ENCODE results near the gene TRIP10.

Gene TRIP10

DNA sequence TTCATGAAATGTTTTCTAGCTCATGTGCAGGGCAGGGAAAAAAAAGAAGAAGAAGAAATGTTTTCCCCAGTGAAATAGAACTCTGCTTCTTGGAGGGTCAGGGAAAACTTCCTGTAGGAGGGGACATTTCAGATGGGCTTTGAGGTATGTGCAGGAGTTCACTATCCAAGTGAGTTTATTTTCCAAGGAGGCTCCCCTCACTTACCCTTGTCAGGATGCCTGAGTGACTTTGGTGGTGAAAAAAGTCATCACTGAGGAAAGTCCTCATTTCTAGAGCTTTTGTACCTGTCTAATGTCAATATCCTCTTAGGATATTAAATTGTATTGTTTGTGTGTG is 18.4 kb upstream of the TRIP10 start:
- no peak overlapping the region for H3K4me3 ChIP-seq (ENCODE audit: low read depth, low read length)
- TF ChIP-seq, protein P1, sequence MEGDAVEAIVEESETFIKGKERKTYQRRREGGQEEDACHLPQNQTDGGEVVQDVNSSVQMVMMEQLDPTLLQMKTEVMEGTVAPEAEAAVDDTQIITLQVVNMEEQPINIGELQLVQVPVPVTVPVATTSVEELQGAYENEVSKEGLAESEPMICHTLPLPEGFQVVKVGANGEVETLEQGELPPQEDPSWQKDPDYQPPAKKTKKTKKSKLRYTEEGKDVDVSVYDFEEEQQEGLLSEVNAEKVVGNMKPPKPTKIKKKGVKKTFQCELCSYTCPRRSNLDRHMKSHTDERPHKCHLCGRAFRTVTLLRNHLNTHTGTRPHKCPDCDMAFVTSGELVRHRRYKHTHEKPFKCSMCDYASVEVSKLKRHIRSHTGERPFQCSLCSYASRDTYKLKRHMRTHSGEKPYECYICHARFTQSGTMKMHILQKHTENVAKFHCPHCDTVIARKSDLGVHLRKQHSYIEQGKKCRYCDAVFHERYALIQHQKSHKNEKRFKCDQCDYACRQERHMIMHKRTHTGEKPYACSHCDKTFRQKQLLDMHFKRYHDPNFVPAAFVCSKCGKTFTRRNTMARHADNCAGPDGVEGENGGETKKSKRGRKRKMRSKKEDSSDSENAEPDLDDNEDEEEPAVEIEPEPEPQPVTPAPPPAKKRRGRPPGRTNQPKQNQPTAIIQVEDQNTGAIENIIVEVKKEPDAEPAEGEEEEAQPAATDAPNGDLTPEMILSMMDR (IDR thresholded peaks at IDR 0.05; ENCODE audit: low read depth, low read length): no peak

DNA sequence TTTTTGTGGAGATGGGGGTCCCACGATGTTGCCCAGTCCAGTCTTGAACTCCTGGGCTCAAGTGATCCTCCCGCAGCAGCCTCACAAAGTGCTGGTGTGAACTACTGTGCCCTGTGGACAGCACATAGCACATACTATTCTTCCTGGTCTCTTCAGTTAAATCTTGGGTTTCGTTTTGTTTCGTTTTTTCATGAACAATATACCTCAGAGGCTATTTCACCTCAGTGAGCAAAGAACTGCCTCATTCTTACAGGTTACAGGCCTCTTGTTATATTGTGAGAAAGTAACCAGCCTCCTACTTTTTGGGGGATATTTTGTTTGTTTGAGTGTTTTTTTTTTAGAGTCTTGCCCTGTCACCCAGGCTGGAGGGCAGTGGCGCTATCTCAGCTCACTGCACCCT is 17.7 kb upstream of the TRIP10 start:
- H3K4me3 ChIP-seq (ENCODE audit: low read depth, low read length): no peak overlapping the region
- TF ChIP-seq, protein P1 (IDR thresholded peaks at IDR 0.05; ENCODE audit: low read depth, low read length): no peak

DNA sequence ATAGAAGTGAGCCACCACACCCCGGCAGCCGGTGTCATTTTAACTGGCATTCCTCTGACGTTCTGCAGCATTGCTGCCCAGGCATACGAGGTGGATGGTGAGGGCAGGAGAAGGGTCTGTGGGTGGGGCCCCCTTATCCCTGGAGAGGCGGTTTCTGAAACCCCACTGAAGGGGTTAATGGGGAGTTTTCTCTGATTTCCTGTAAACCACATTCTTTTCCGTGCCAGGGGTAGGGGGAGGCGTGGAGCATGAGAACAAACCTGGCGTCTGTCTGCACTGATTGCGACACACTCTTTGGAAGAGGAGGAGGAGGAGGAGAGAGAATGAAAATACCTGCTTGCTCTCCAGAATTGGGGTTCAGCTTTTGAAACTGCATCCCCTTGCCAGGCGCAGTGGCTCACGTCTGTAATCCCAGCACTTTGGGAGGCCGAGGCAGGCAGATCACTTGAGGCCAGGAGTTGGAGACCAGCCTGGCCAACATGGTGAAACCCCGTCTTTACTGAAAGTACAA is 16.3 kb upstream of the TRIP10 start:
- TF ChIP-seq, protein P1 (IDR thresholded peaks at IDR 0.05; ENCODE audit: low read depth, low read length): no peak

DNA sequence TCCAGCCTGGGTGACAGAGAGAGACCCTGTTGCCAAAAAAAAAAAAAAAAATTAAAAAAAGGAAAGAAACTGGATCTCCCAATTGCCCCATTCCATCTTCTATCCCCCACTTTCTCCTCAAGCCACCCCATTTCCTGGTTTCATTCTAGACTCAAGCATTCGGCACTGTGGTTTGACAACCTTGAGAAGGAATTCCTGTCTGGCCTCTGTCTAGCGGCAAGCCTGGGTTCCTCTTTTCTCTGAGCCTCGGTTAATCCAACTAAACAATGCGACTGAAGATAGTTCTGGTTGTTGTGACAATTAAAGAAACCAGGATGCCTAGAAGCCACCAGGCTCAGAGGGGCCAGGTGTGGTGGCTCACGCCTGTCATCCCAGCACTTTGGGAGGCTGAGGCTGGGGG is 15.7 kb upstream of the TRIP10 start:
- TF ChIP-seq, protein P1 (IDR thresholded peaks at IDR 0.05; ENCODE audit: low read depth, low read length): no peak
- no peak overlapping the region for H3K4me3 ChIP-seq (ENCODE audit: low read depth, low read length)

More for the DNA sequence above, 16.3 kb upstream of the TRIP10 start:
- H3K4me3 ChIP-seq (ENCODE audit: low read depth, low read length): no peak overlapping the region

DNA sequence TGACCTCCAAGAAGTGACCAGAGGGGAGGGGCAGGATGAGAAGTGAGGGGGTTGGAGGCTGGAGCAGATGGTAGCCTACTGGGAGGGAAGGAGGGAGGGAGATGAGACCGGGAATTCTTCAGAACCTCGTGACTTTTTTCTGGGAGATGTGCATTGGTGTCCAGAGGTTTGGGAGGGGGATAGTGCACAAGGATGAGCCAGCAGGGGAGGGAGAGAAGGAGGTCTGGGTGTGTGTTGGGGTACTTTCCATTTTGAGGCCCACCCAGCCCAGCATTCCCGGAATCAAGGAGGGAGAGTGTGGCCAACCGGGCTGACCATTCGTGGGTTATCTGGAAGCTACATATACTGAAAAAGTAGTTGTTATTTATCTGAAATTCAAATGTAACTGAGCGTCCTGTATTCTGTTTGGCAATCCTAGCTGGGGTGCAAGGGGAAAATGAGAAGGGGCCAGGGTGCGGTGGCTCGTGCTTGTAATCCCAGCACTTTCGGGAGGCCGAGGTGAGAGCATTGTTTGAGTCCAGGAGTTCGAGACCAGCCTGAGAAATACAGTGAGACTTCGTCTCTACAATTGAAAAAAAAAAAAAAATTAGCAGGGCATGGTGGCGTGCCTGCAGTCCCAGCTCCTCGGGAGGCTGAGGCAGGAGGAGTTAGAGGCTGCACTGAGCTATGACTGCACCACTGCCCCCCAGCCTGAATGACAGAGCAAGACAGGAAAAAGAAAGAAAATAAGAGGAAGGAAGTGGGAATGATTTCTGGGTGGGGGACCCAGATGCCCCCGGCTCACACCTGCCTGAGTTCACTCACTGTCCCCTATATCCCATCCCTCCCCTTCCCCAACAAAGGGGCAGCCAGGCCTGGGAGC is 14.6 kb upstream of the TRIP10 start:
- TF ChIP-seq, protein P1 (IDR thresholded peaks at IDR 0.05; ENCODE audit: low read depth, low read length): no peak

DNA sequence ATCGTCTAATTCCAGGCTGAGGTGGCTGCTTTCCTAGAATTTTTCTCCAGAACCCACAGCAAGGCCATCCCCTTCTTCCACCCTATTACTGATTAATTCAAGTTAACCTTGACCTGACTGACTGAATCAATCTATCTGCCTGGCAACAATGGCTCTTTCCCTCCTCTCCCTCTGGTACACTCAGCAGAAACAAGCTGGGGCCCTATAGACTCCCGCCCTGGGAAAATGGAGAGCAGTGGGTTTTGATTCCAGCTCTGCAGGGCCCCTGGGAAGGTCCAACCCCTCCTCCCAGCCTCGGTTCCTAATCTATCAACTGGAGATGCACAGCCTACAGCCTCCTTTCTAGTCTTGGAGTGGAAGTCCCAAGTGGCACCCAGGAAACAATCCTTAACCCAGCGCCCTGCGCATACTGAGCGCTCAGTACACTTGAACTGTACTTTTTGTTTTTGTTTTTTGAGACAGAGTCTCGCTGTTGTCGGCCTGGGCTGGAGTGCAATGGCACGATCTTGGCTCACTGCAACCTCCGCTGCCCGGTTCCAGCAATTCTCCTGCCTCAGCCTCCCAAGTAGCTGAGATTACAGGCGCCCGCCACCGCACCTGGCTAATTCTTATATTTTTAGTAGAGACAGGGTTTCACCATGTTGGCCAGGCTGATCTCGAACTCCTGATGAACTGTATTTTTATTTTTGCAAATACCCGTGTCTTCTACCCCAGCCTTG is 13.8 kb upstream of the TRIP10 start:
- no peak overlapping the region for H3K4me3 ChIP-seq (ENCODE audit: low read depth, low read length)
- TF ChIP-seq, protein P1 (IDR thresholded peaks at IDR 0.05; ENCODE audit: low read depth, low read length): no peak

More for the DNA sequence above, 14.6 kb upstream of the TRIP10 start:
- no peak overlapping the region for H3K4me3 ChIP-seq (ENCODE audit: low read depth, low read length)

DNA sequence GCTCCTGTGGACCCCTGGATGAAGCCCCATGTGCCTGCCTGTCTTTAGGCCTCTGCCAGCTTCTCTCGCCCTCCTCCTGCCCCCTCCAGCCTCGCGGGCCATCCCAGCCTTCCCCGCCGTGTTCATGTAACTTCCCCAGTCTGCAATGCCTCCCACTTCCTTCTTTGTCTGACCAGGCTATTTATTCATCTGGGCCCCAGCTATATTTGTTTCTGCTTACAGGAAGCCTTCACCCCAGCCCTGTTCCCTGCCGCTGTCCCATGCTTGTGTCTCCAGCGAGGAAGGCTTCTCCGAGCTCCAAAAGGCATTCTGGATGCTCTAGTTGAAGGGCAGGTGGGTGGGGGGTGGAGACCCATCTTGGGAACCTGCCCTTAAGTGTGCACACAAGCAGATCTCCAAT is 11.1 kb upstream of the TRIP10 start:
- H3K4me3 ChIP-seq (ENCODE audit: low read depth, low read length): no peak overlapping the region
- TF ChIP-seq, protein P1 (IDR thresholded peaks at IDR 0.05; ENCODE audit: low read depth, low read length): no peak

Measured in WI38 (cell line).